GM19025 (cell line): ENCODE measurements around the gene NPHP4.
"Not testable (repeated sequence)": the region's sequence is repeated elsewhere in the genome, so short reads cannot be mapped to it uniquely, and the experiment has no call there.

Source experiments
- ATAC-seq: cut with Tn5 transposase; IDR thresholded peaks from one replicate; pipeline ENCODE4 v1.9.1; 2021; ENCODE audit warnings: mild to moderate bottlenecking, low read depth, moderate library complexity; ENCODE audit not compliant: unreplicated experiment

The NPHP4 gene

GRCh38 chr1:5938101-5938646 is 54.1 kb downstream of the NPHP4 start:
- ATAC-seq: no peak

- no peak for ATAC-seq
Observed at GRCh38 chr1:5937373-5937857, 54.8 kb downstream of the NPHP4 start.

- ATAC-seq: no peak
Observed at GRCh38 chr1:5936621-5937372, 55.4 kb downstream of the NPHP4 start.

- ATAC-seq: no peak
Observed at GRCh38 chr1:5936126-5936525, 56.1 kb downstream of the NPHP4 start.

- no peak for ATAC-seq
Observed at GRCh38 chr1:5935026-5935425, 57.2 kb downstream of the NPHP4 start.

GRCh38 chr1:5934058-5934884 is 58.0 kb downstream of the NPHP4 start:
- no peak for ATAC-seq

GRCh38 chr1:5933676-5934057 is 58.6 kb downstream of the NPHP4 start:
- no peak for ATAC-seq

- no peak for ATAC-seq
Observed at GRCh38 chr1:5933050-5933449, 59.2 kb downstream of the NPHP4 start.

GRCh38 chr1:5928714-5929400 is 63.4 kb downstream of the NPHP4 start:
- ATAC-seq: no peak

- no peak for ATAC-seq
Observed at GRCh38 chr1:5927506-5928370, 64.5 kb downstream of the NPHP4 start.

GRCh38 chr1:5926686-5927435 is 65.4 kb downstream of the NPHP4 start:
- ATAC-seq: no peak

GRCh38 chr1:5922700-5923330 is 69.4 kb downstream of the NPHP4 start:
- ATAC-seq: not testable (repeated sequence)

GRCh38 chr1:5921671-5922070 is 70.6 kb downstream of the NPHP4 start:
- no peak for ATAC-seq

GRCh38 chr1:5921129-5921528 is 71.1 kb downstream of the NPHP4 start:
- no peak for ATAC-seq

- ATAC-seq: no peak
Observed at GRCh38 chr1:5920201-5920600, 72.0 kb downstream of the NPHP4 start.

GRCh38 chr1:5918275-5918649 is 74.0 kb downstream of the NPHP4 start:
- ATAC-seq: no peak

GRCh38 chr1:5917591-5918274 is 74.5 kb downstream of the NPHP4 start:
- ATAC-seq: no peak

GRCh38 chr1:5917281-5917590 is 75.0 kb downstream of the NPHP4 start:
- ATAC-seq: no peak
